Measurements from ENCODE around the gene CNTNAP2. TPM values are rescaled to one million over a fixed set of nuclear protein-coding genes. Genes with fewer than 3 reads are reported as not detected.

Gene CNTNAP2
- total RNA-seq, 1 donor from 2014 or later, result not detected

GRCh38 chr7:146414373-146414772 lies 297.8 kb downstream of the CNTNAP2 start:
- Mint-ChIP-seq H3K36me3 (ENCODE audit: low read depth) (no peaks in the 10 kb centered on the region), H3K27ac (no peak overlapping the region), H3K4me3 (no peak overlapping the region), H3K4me1 (ENCODE audit: low read depth) (no peaks in the 10 kb centered on the region), H3K27me3 (ENCODE audit: insufficient read depth) (no peaks in the 10 kb centered on the region), H3K9me3 (no peaks in the 10 kb centered on the region)
- DNase-seq (ENCODE audit: low spot score), result no peak
- intact Hi-C loops (cut with micrococcal nuclease), result no loop called here

GRCh38 chr7:146414937-146415336 lies 298.3 kb downstream of the CNTNAP2 start:
- Mint-ChIP-seq H3K36me3 (ENCODE audit: low read depth) (no peaks in the 10 kb centered on the region), H3K4me3 (no peak overlapping the region), H3K27ac (no peak overlapping the region), H3K4me1 (ENCODE audit: low read depth) (no peaks in the 10 kb centered on the region), H3K9me3 (no peaks in the 10 kb centered on the region), H3K27me3 (ENCODE audit: insufficient read depth) (no peaks in the 10 kb centered on the region)
- no peak for DNase-seq (ENCODE audit: low spot score)
- intact Hi-C loops (cut with micrococcal nuclease), result no loop called here

DNA sequence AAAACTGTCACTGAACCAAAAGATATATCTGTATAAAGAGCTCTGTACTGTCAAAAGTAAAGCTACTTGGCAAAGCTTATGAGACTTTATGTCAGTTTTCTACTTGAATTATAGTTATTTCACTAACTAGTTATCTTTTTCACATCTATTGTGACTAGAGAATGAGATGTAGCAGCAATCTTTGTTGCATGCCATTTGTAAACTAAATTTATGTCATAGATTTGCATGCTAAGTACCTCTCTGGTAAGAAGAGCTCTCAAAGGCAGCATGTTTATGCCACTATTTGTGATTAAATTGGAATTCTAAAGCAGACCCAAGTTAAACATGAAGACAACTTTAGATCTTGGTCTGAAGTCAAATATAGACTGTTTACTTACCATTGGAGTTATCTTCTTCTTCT lies 300.6 kb downstream of the CNTNAP2 start:
- Mint-ChIP-seq H3K36me3 (ENCODE audit: low read depth) (no peaks in the 10 kb centered on the region), H3K4me3 (no peak overlapping the region), H3K27me3 (ENCODE audit: insufficient read depth) (no peaks in the 10 kb centered on the region), H3K4me1 (ENCODE audit: low read depth) (no peaks in the 10 kb centered on the region), H3K27ac (no peak overlapping the region), H3K9me3 (no peaks in the 10 kb centered on the region)
- intact Hi-C loops (cut with micrococcal nuclease), result no loop called here
- no peak for DNase-seq (ENCODE audit: low spot score)

- H3K4me3 Mint-ChIP-seq, result no peak overlapping the region
- no peak for DNase-seq (ENCODE audit: low spot score)
- intact Hi-C loops (cut with micrococcal nuclease), result no loop called here
- no peak overlapping the region for H3K27ac Mint-ChIP-seq
- H3K9me3 Mint-ChIP-seq, result no peaks in the 10 kb centered on the region
- no peaks in the 10 kb centered on the region for H3K36me3 Mint-ChIP-seq (ENCODE audit: low read depth)
- H3K27me3 Mint-ChIP-seq (ENCODE audit: insufficient read depth), result no peaks in the 10 kb centered on the region
- H3K4me1 Mint-ChIP-seq (ENCODE audit: low read depth), result no peaks in the 10 kb centered on the region
These were observed 306.8 kb downstream of the CNTNAP2 start for GRCh38 chr7:146423446-146423845.

- no peak overlapping the region for H3K27ac Mint-ChIP-seq
- H3K36me3 Mint-ChIP-seq (ENCODE audit: low read depth), result no peaks in the 10 kb centered on the region
- intact Hi-C loops (cut with micrococcal nuclease), result no loop called here
- no peak overlapping the region for H3K4me3 Mint-ChIP-seq
- no peaks in the 10 kb centered on the region for H3K27me3 Mint-ChIP-seq (ENCODE audit: insufficient read depth)
- no peaks in the 10 kb centered on the region for H3K9me3 Mint-ChIP-seq
- no peaks in the 10 kb centered on the region for H3K4me1 Mint-ChIP-seq (ENCODE audit: low read depth)
- DNase-seq (ENCODE audit: low spot score), result no peak
These were observed 307.5 kb downstream of the CNTNAP2 start for GRCh38 chr7:146424084-146424483.

DNA sequence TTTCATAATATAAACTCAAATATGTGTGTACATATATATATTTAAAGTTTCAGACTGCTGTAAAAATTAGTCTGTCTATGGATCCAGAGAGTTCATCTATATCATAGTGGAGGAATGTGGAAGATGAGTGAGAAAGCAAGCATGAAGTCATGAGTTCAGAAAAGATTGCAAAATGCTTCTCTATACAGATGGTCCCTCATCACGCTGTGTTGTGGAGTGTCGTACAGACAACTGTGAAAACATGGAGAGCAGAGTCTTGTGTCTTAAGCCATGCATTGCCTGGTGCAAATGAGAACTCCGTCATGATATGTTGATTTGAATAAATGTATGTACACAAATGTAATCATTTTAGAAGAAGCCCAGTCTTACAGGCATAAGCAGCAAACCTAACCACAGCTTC lies 316.9 kb downstream of the CNTNAP2 start:
- Mint-ChIP-seq H3K4me3 (no peak overlapping the region), H3K9me3 (peaks cover 3% of the 10 kb centered on the region), H3K27me3 (ENCODE audit: insufficient read depth) (no peaks in the 10 kb centered on the region), H3K4me1 (ENCODE audit: low read depth) (no peaks in the 10 kb centered on the region), H3K27ac (no peak overlapping the region), H3K36me3 (ENCODE audit: low read depth) (no peaks in the 10 kb centered on the region)
- intact Hi-C loops (cut with micrococcal nuclease), result no loop called here
- no peak for DNase-seq (ENCODE audit: low spot score)

GRCh38 chr7:146443102-146443501 lies 326.5 kb downstream of the CNTNAP2 start:
- no peaks in the 10 kb centered on the region for H3K4me1 Mint-ChIP-seq (ENCODE audit: low read depth)
- intact Hi-C loops (cut with micrococcal nuclease), result no loop called here
- no peak overlapping the region for H3K27ac Mint-ChIP-seq
- DNase-seq (ENCODE audit: low spot score), result no peak
- peaks cover 11% of the 10 kb centered on the region for H3K9me3 Mint-ChIP-seq
- H3K27me3 Mint-ChIP-seq (ENCODE audit: insufficient read depth), result no peaks in the 10 kb centered on the region
- H3K4me3 Mint-ChIP-seq, result no peak overlapping the region
- H3K36me3 Mint-ChIP-seq (ENCODE audit: low read depth), result no peaks in the 10 kb centered on the region

DNA sequence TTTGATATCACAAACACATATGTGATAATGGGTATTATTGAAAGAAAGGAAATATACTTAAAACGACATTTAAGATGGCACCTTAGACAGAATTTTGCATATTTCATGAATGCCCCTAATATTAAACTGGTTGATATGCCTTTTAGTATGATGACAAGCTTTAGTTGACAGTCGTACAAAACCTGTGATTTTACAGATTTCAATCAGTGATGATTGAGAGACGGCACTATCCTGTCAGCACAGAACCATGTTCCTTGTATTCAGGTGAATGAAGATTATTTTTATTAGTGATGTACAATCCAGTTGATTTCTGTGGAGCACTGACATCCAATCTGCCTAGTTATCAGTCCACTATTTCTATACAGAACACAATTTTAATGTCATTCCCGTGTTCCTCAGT lies 333.0 kb downstream of the CNTNAP2 start:
- no peak for DNase-seq (ENCODE audit: low spot score)
- Mint-ChIP-seq H3K9me3 (peaks cover 6% of the 10 kb centered on the region), H3K27ac (no peak overlapping the region), H3K4me3 (no peak overlapping the region), H3K27me3 (ENCODE audit: insufficient read depth) (no peaks in the 10 kb centered on the region), H3K4me1 (ENCODE audit: low read depth) (no peaks in the 10 kb centered on the region), H3K36me3 (ENCODE audit: low read depth) (no peaks in the 10 kb centered on the region)
- intact Hi-C loops (cut with micrococcal nuclease), result no loop called here

GRCh38 chr7:146455091-146455655 lies 338.6 kb downstream of the CNTNAP2 start:
- intact Hi-C loops (cut with micrococcal nuclease), result no loop called here
- no peaks in the 10 kb centered on the region for H3K4me1 Mint-ChIP-seq (ENCODE audit: low read depth)
- no peak overlapping the region for H3K27ac Mint-ChIP-seq
- no peaks in the 10 kb centered on the region for H3K27me3 Mint-ChIP-seq (ENCODE audit: insufficient read depth)
- DNase-seq (ENCODE audit: low spot score), result no peak
- H3K36me3 Mint-ChIP-seq (ENCODE audit: low read depth), result no peaks in the 10 kb centered on the region
- H3K9me3 Mint-ChIP-seq, result peaks cover 6% of the 10 kb centered on the region
- H3K4me3 Mint-ChIP-seq, result no peak overlapping the region

GRCh38 chr7:146479040-146479439 lies 362.4 kb downstream of the CNTNAP2 start:
- Mint-ChIP-seq H3K4me3 (no peak overlapping the region), H3K9me3 (peaks cover 11% of the 10 kb centered on the region), H3K4me1 (ENCODE audit: low read depth) (no peaks in the 10 kb centered on the region), H3K27ac (no peak overlapping the region), H3K27me3 (ENCODE audit: insufficient read depth) (no peaks in the 10 kb centered on the region), H3K36me3 (ENCODE audit: low read depth) (no peaks in the 10 kb centered on the region)
- intact Hi-C loops (cut with micrococcal nuclease), result no loop called here
- no peak for DNase-seq (ENCODE audit: low spot score)

- Mint-ChIP-seq H3K4me3 (no peak overlapping the region), H3K36me3 (ENCODE audit: low read depth) (no peaks in the 10 kb centered on the region), H3K27ac (no peak overlapping the region), H3K4me1 (ENCODE audit: low read depth) (no peaks in the 10 kb centered on the region), H3K27me3 (ENCODE audit: insufficient read depth) (no peaks in the 10 kb centered on the region), H3K9me3 (peaks cover 20% of the 10 kb centered on the region)
- intact Hi-C loops (cut with micrococcal nuclease), result no loop called here
- DNase-seq (ENCODE audit: low spot score), result no peak
These were observed 369.9 kb downstream of the CNTNAP2 start for GRCh38 chr7:146486519-146486918.

DNA sequence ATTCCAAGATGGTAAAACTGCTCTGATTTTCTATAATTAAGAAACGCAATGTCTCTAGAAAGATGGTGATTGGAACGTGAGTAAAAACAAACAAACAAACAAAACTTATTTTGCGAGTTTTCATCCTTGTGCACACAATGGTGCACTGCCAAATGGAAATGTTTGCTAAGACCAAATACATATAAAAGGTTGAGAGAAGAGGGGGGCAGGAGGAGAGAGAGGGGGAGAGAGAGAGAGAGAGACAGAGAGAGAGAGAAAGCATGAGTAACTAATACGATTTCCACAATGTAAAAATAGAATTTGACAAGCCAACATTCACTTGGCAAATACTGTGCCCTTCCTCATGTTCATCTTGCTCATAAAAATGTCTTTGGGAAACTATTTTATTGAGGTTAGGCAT lies 375.4 kb downstream of the CNTNAP2 start:
- H3K9me3 Mint-ChIP-seq, result peaks cover 22% of the 10 kb centered on the region
- intact Hi-C loops (cut with micrococcal nuclease), result no loop called here
- H3K27ac Mint-ChIP-seq, result no peak overlapping the region
- H3K4me1 Mint-ChIP-seq (ENCODE audit: low read depth), result no peaks in the 10 kb centered on the region
- H3K36me3 Mint-ChIP-seq (ENCODE audit: low read depth), result no peaks in the 10 kb centered on the region
- H3K4me3 Mint-ChIP-seq, result no peak overlapping the region
- DNase-seq (ENCODE audit: low spot score), result no peak
- no peaks in the 10 kb centered on the region for H3K27me3 Mint-ChIP-seq (ENCODE audit: insufficient read depth)

- Mint-ChIP-seq H3K27me3 (ENCODE audit: insufficient read depth) (no peaks in the 10 kb centered on the region), H3K4me3 (no peak overlapping the region), H3K27ac (no peak overlapping the region), H3K4me1 (ENCODE audit: low read depth) (no peaks in the 10 kb centered on the region), H3K9me3 (peaks cover 16% of the 10 kb centered on the region), H3K36me3 (ENCODE audit: low read depth) (no peaks in the 10 kb centered on the region)
- intact Hi-C loops (cut with micrococcal nuclease), result no loop called here
- no peak for DNase-seq (ENCODE audit: low spot score)
These were observed 378.5 kb downstream of the CNTNAP2 start for GRCh38 chr7:146494952-146495596.

GRCh38 chr7:146496657-146497056 lies 380.1 kb downstream of the CNTNAP2 start:
- DNase-seq (ENCODE audit: low spot score), result no peak
- Mint-ChIP-seq H3K27me3 (ENCODE audit: insufficient read depth) (no peaks in the 10 kb centered on the region), H3K4me3 (no peak overlapping the region), H3K9me3 (peaks cover 21% of the 10 kb centered on the region), H3K4me1 (ENCODE audit: low read depth) (no peaks in the 10 kb centered on the region), H3K36me3 (ENCODE audit: low read depth) (no peaks in the 10 kb centered on the region), H3K27ac (no peak overlapping the region)
- intact Hi-C loops (cut with micrococcal nuclease), result loop anchor here (1.0 kb wide), 1 partner anchor 46 kb away; no protein-coding TSS in a partner anchor
